Spleen (tissue), 7 donors: ENCODE results near the gene ERGIC2.

Experiments used
- POLR2A ChIP-seq, 3 donors: fragments of 450-650 bp; IDR thresholded peaks; one replicate each; pipeline ENCODE4 v1.5.1; 2017; ENCODE audit warnings: antibody characterized with exemption in 3 of 3, mild to moderate bottlenecking in 1 of 3
- POLR2AphosphoS5 ChIP-seq, 3 donors: sonication (generic); formaldehyde crosslinking; IDR thresholded peaks; one replicate each; pipeline ENCODE4 v1.5.1; 2017; ENCODE audit warnings: antibody characterized with exemption in 3 of 3
- TF ChIP-seq, protein P1 (sequence below), 11 experiments: fragments of 200-600 bp in 7 of 11; fragments of 450-650 bp in 4 of 11; sonication (generic) in 4 of 11; IDR thresholded peaks in 8 of 11; conservative IDR thresholded peaks in 3 of 11; 1 replicate in 7 of 11; 2 replicates in 4 of 11; pipeline versions ENCODE4 v1.4.0 to v1.8.0; 2016 to 2021; ENCODE audit warnings: antibody characterized with exemption in 11 of 11, inconsistent platforms in 4 of 11, mild to moderate bottlenecking in 1 of 11
- donor health status: DM: no; HTN: no; CAD: no; lungs with moderate emphysema.
- donor health status: DM: no; HTN: no; CAD: no.
- donor health status: DM: no; HTN: no; CAD: no.

DNA sequence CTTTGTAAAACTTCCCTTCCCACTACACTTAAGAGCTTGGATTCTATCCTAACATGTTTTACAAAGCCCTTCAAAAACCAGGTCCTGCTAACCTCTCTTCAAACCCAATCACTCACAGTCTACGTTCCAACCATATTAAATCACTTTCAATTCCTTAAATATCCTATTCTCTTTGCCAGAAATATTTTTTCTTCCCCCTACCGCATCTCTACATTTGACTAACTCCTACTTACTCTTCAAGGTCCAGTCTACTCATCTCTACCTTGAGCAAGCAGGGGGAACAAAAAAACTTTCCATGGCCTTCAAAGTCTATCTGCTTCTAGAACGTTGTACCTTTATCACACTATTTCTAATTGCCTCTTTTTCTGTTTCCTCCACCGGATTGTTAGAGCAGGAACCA is 6.1 kb downstream of the ERGIC2 start:
- no peak for TF ChIP-seq POLR2A (IDR thresholded peaks at IDR 0.05)
- TF ChIP-seq, protein P1, sequence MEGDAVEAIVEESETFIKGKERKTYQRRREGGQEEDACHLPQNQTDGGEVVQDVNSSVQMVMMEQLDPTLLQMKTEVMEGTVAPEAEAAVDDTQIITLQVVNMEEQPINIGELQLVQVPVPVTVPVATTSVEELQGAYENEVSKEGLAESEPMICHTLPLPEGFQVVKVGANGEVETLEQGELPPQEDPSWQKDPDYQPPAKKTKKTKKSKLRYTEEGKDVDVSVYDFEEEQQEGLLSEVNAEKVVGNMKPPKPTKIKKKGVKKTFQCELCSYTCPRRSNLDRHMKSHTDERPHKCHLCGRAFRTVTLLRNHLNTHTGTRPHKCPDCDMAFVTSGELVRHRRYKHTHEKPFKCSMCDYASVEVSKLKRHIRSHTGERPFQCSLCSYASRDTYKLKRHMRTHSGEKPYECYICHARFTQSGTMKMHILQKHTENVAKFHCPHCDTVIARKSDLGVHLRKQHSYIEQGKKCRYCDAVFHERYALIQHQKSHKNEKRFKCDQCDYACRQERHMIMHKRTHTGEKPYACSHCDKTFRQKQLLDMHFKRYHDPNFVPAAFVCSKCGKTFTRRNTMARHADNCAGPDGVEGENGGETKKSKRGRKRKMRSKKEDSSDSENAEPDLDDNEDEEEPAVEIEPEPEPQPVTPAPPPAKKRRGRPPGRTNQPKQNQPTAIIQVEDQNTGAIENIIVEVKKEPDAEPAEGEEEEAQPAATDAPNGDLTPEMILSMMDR (IDR thresholded peaks at IDR 0.05 in 8 of 11, conservative IDR thresholded peaks at IDR 0.05 in 3 of 11): no peak
- TF ChIP-seq POLR2AphosphoS5 (IDR thresholded peaks at IDR 0.05): no peak
